PC-9 (cell line): Measurements from ENCODE around the gene THYN1. TPM values are rescaled to one million over a fixed set of nuclear protein-coding genes. Genes with fewer than 3 reads are reported as not detected.
"Not testable (repeated sequence)": the region's sequence is repeated elsewhere in the genome, so short reads cannot be mapped to it uniquely, and the experiment has no call there.

Source experiments
- BruUV-seq: library from RNA; stranded (reverse); fragments of 400-500 nt; replicated peaks from 2 replicates; lab custom pipeline; 2021; lab: Mats Ljungman, UMichigan
- CTCF ChIA-PET: fragments of 300-600 bp; sonication (Branson Sonifier 250); formaldehyde crosslinking; loops from one replicate; lab custom pipeline; 2022; ENCODE audit warnings: antibody characterized with exemption; lab: Charles Lee
- POLR2A ChIA-PET: fragments of 300-600 bp; sonication (Branson Sonifier 250); formaldehyde crosslinking; loops from one replicate; lab custom pipeline; 2022; ENCODE audit warnings: antibody characterized with exemption; ENCODE audit not compliant: unreplicated experiment; lab: Charles Lee
- DNase-seq, 2 experiments: peaks; one replicate each; pipeline versions ENCODE4 v3.0.0 to v3.0.0-alpha.2; 2015 to 2022; ENCODE audit warnings: mixed read lengths in 1 of 2
- H2AFZ ChIP-seq: fragments of 200-600 bp; sonication (generic); 2 replicates; pipeline ENCODE4 v1.8.1; 2017; ENCODE audit warnings: antibody characterized with exemption
- H3F3A ChIP-seq: fragments of 200-600 bp; sonication (generic); 2 replicates; pipeline ENCODE4 v1.8.1; 2017; ENCODE audit warnings: antibody characterized with exemption, mild to moderate bottlenecking, low read depth; ENCODE audit not compliant: insufficient read depth
- H3K27ac ChIP-seq: fragments of 200-600 bp; sonication (generic); 2 replicates; pipeline ENCODE4 v1.6.1; 2016; ENCODE audit warnings: mixed run types
- H3K27me3 ChIP-seq: fragments of 200-600 bp; sonication (generic); 2 replicates; pipeline ENCODE4 v1.6.1; 2016; ENCODE audit warnings: low read depth, mixed run types; ENCODE audit not compliant: insufficient read depth
- H3K36me3 ChIP-seq: fragments of 200-600 bp; sonication (generic); 2 replicates; pipeline ENCODE4 v1.6.1; 2016; ENCODE audit warnings: low read depth, mixed run types
- H3K4me1 ChIP-seq: fragments of 200-600 bp; sonication (generic); replicated peaks from 2 replicates; pipeline ENCODE4 v1.6.1; 2016; ENCODE audit warnings: mixed run types; ENCODE audit not compliant: insufficient read depth
- H3K4me2 ChIP-seq: fragments of 200-600 bp; sonication (generic); 2 replicates; pipeline ENCODE4 v1.6.1; 2017; ENCODE audit warnings: mixed run types
- H3K4me3 ChIP-seq: fragments of 200-600 bp; sonication (generic); 2 replicates; pipeline ENCODE4 v1.6.1; 2016; ENCODE audit warnings: mixed run types
- H3K79me2 ChIP-seq: fragments of 200-600 bp; sonication (generic); 2 replicates; pipeline ENCODE4 v1.6.1; 2017; ENCODE audit warnings: low read depth, mixed run types
- H3K9me2 ChIP-seq: fragments of 200-600 bp; sonication (generic); 2 replicates; pipeline ENCODE4 v1.8.1; 2017; ENCODE audit warnings: mild to moderate bottlenecking; ENCODE audit not compliant: insufficient read depth
- H3K9me3 ChIP-seq: fragments of 200-600 bp; sonication (generic); 2 replicates; pipeline ENCODE4 v1.8.1; 2016; ENCODE audit warnings: low read depth; ENCODE audit not compliant: insufficient read depth
- H4K20me1 ChIP-seq: fragments of 200-600 bp; sonication (generic); 2 replicates; pipeline ENCODE4 v1.8.1; 2017; ENCODE audit not compliant: insufficient read depth
- EZH2 ChIP-seq: fragments of 200-600 bp; sonication (generic); IDR thresholded peaks from 2 replicates; pipeline ENCODE4 v1.8.0; 2017; ENCODE audit warnings: antibody characterized with exemption, low read depth
- intact Hi-C: fragments of 100-400 bp; cut with micrococcal nuclease; formaldehyde crosslinking; loops from one replicate; pipeline ENCODE4 v1.10.0; 2022; ENCODE audit not compliant: unreplicated experiment
- total RNA-seq: library from RNA; stranded (reverse); gene quantifications from 2 replicates; pipeline ENCODE4 v1.2.3, GENCODE V29; 2021
- TF ChIP-seq, protein P1 (sequence below): fragments of 200-600 bp; sonication (generic); conservative IDR thresholded peaks from 2 replicates; pipeline ENCODE4 v1.6.1; 2017; ENCODE audit warnings: mixed run types, antibody characterized with exemption, mild to moderate bottlenecking, moderate library complexity

The THYN1 gene
- total RNA-seq, 1 experiment from 2014 or later: 29.8 TPM

DNA sequence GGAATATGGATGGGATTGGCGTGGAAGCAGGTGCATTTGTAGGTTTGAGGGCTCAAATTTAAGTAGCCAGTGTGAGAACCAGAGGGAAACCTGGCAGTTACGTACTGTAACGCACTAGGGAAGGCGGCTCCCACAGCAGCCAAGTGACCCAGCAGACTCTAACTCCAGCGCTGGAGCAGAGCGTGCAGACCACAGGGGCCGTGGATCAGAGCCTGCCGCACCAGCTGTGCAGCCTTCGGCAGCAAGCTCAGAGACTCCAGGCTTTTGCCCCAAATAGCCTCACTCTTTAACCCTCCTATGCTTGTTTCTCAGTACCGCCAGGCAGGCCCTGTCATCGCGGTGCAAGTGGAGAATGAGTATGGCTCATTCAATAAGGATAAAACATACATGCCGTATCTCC is 35.3 kb upstream of the THYN1 start:
- no peaks in the 10 kb centered on the region for H3K4me1 ChIP-seq
- no peak overlapping the region for H3K27ac ChIP-seq
- no peaks in the 10 kb centered on the region for H4K20me1 ChIP-seq
- no peaks in the 10 kb centered on the region for H3K9me2 ChIP-seq
- ChIA-PET POLR2A (no interaction called here), CTCF (no interaction called here)
- H3K4me3 ChIP-seq: no peak overlapping the region
- no peaks in the 10 kb centered on the region for H3K9me3 ChIP-seq
- intact Hi-C loops: no loop called here
- H3F3A ChIP-seq: peaks cover 4% of the 10 kb centered on the region; the same call in 1 of the 2 replicates
- H3K27me3 ChIP-seq: no peaks in the 10 kb centered on the region
- no peak overlapping the region for H2AFZ ChIP-seq
- no peak overlapping the region for H3K4me2 ChIP-seq
- no peak for TF ChIP-seq EZH2
- TF ChIP-seq, protein P1, sequence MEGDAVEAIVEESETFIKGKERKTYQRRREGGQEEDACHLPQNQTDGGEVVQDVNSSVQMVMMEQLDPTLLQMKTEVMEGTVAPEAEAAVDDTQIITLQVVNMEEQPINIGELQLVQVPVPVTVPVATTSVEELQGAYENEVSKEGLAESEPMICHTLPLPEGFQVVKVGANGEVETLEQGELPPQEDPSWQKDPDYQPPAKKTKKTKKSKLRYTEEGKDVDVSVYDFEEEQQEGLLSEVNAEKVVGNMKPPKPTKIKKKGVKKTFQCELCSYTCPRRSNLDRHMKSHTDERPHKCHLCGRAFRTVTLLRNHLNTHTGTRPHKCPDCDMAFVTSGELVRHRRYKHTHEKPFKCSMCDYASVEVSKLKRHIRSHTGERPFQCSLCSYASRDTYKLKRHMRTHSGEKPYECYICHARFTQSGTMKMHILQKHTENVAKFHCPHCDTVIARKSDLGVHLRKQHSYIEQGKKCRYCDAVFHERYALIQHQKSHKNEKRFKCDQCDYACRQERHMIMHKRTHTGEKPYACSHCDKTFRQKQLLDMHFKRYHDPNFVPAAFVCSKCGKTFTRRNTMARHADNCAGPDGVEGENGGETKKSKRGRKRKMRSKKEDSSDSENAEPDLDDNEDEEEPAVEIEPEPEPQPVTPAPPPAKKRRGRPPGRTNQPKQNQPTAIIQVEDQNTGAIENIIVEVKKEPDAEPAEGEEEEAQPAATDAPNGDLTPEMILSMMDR: no peak
- no peak for DNase-seq
- peaks cover 6% of the 10 kb centered on the region; the same call in 1 of the 2 replicates for H3K79me2 ChIP-seq
- no peaks in the 10 kb centered on the region for H3K36me3 ChIP-seq
- no TSS peak for BruUV-seq

DNA sequence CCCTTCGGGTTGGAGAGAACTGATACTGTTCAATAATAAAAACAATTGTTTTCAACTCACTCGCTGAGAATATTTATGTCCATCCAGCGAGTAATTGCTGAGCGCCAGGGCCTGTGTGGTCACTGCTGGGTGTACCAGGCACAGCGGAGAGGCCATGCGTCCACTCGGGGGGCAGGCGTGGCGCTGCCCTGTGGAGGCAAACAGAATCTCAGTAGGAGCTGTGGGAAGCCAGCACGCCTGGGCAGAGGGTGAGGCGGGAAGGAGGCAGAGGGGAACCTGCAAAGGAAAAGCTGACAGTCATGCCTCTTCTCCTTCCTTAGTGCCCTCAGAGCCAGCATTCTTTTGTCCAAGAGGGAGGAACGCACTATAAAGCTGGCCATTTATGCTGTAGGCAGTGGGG is 34.4 kb upstream of the THYN1 start:
- POLR2A ChIA-PET: no interaction called here
- no peak for DNase-seq
- Histone ChIP-seq H3K4me1 (no peaks in the 10 kb centered on the region), H4K20me1 (no peaks in the 10 kb centered on the region), H3K36me3 (no peaks in the 10 kb centered on the region), H3K4me2 (peak overlapping the region; percentile 72), H3K27me3 (no peaks in the 10 kb centered on the region), H3K9me3 (no peaks in the 10 kb centered on the region), H3F3A (peaks cover 4% of the 10 kb centered on the region; the same call in 1 of the 2 replicates), H3K9me2 (no peaks in the 10 kb centered on the region), H3K4me3 (peak overlapping the region; percentile 58), H3K27ac (no peak overlapping the region), H2AFZ (peak overlapping the region; percentile 71), H3K79me2 (peaks cover 6% of the 10 kb centered on the region; the same call in 1 of the 2 replicates)
- intact Hi-C loops: no loop called here
- BruUV-seq: no TSS peak
- TF ChIP-seq, protein P1: no peak
- no peak for TF ChIP-seq EZH2
- CTCF ChIA-PET: no interaction called here

DNA sequence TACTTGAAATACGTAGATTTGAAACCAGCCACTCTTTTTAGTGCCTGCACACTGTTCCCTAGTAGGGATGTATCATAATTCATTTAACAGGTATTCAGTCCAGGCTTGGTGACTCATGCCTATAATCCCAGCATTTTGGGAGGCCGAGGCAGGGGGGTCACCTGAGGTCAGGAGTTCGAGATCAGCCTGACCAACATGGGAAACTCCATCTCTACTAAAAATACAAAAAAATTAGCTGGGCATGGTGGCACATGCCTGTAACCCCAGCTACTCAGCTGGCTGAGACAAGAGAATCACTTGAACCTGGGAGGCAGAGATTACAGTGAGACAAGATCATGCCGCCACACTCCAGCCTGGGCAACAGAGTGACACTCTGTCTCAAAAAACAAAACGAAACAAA is 31.2 kb upstream of the THYN1 start:
- H3K4me1 ChIP-seq, H3K27me3 ChIP-seq, H3K36me3 ChIP-seq, H2AFZ ChIP-seq, H3K9me2 ChIP-seq, H3K27ac ChIP-seq, H3K79me2 ChIP-seq, intact Hi-C loops, H4K20me1 ChIP-seq, BruUV-seq, POLR2A ChIA-PET, H3K4me3 ChIP-seq, H3K9me3 ChIP-seq, H3F3A ChIP-seq, DNase-seq, CTCF ChIA-PET, H3K4me2 ChIP-seq: not testable (repeated sequence)
